Stimulated activated CD4-positive, alpha-beta T cell treated with anti-CD3 and anti-CD28 coated beads, Interleukin-15, amount 100 ng/mL, for 1 hour (primary cell): ENCODE measurements around the gene ZBTB7A.

Experiments used
- DNase-seq, 2 donors: peaks; one replicate each; pipeline ENCODE4 v3.0.0-alpha.2; 2020; ENCODE audit warnings: low read depth in 1 of 2, low spot score in 1 of 2

The ZBTB7A gene

GRCh38 chr19:4068047-4068966 lies 1.6 kb upstream of the ZBTB7A start:
- DNase-seq = no peak

- no peak for DNase-seq
These were observed 822 bp upstream of the ZBTB7A start for GRCh38 chr19:4067396-4068046.

GRCh38 chr19:4066176-4066606 lies 508 bp downstream of the ZBTB7A start:
- DNase-seq = no peak

GRCh38 chr19:4065430-4066175 lies 1.1 kb downstream of the ZBTB7A start:
- peak; percentile 97 for DNase-seq

GRCh38 chr19:4064496-4065260 lies 2.0 kb downstream of the ZBTB7A start:
- no peak for DNase-seq

GRCh38 chr19:4064149-4064495 lies 2.6 kb downstream of the ZBTB7A start:
- DNase-seq = no peak

- DNase-seq = no peak
These were observed 3.1 kb downstream of the ZBTB7A start for GRCh38 chr19:4063369-4064148.

GRCh38 chr19:4062419-4063368 lies 4.0 kb downstream of the ZBTB7A start:
- DNase-seq = no peak

- no peak for DNase-seq
These were observed 4.8 kb downstream of the ZBTB7A start for GRCh38 chr19:4061683-4062418.

- no peak for DNase-seq
These were observed 5.5 kb downstream of the ZBTB7A start for GRCh38 chr19:4061178-4061682.

- no peak for DNase-seq
These were observed 6.0 kb downstream of the ZBTB7A start for GRCh38 chr19:4060621-4061177.

GRCh38 chr19:4059891-4060620 lies 6.6 kb downstream of the ZBTB7A start:
- peak; percentile 40 to 42 for DNase-seq

GRCh38 chr19:4059453-4059871 lies 7.2 kb downstream of the ZBTB7A start:
- no peak for DNase-seq

- DNase-seq = no peak
These were observed 7.8 kb downstream of the ZBTB7A start for GRCh38 chr19:4058693-4059452.

GRCh38 chr19:4057931-4058692 lies 8.6 kb downstream of the ZBTB7A start:
- DNase-seq = peak in 1 of 2 donors; percentile 35

GRCh38 chr19:4055209-4055552 lies 11.5 kb downstream of the ZBTB7A start:
- no peak for DNase-seq
